HL-60 (cell line): ENCODE data around the gene KCNF1.

Experiments
- DNase-seq, 2 experiments: peaks; one replicate each; pipeline ENCODE4 v3.0.0-alpha.2; 2010 to 2020; ENCODE audit warnings: low read depth in 1 of 2, low spot score in 1 of 2
- H3K27ac ChIP-seq: fragments of 250-450 bp; sonication (Bioruptor Pico); replicated peaks from 2 replicates; pipeline ENCODE4 v1.5.1; 2020; ENCODE audit warnings: mild to moderate bottlenecking, moderate library complexity
- H3K27me3 ChIP-seq: fragments of 250-450 bp; sonication (Bioruptor Pico); 2 replicates; pipeline ENCODE4 v1.5.1; 2021; ENCODE audit warnings: mild to moderate bottlenecking, moderate library complexity; ENCODE audit not compliant: insufficient read depth, poor library complexity, severe bottlenecking
- H3K4me3 ChIP-seq: replicated peaks from 2 replicates; pipeline ENCODE4 v1.5.1; 2011; ENCODE audit warnings: mild to moderate bottlenecking, control low read depth, low read length; ENCODE audit not compliant: insufficient read depth
- CTCF ChIP-seq: IDR thresholded peaks from one replicate; pipeline ENCODE4 v1.5.1; 2011; ENCODE audit warnings: low read length, control low read depth, inconsistent platforms; ENCODE audit not compliant: insufficient read depth
- GABPA ChIP-seq: IDR thresholded peaks from 2 replicates; pipeline ENCODE4 v1.6.1; 2012; ENCODE audit warnings: low read depth
- POLR2AphosphoS5 ChIP-seq: IDR thresholded peaks from 2 replicates; pipeline ENCODE4 v1.6.1; 2012; ENCODE audit warnings: low read depth
- REST ChIP-seq: IDR thresholded peaks from 2 replicates; pipeline ENCODE4 v1.6.1; 2012; ENCODE audit warnings: low read depth; ENCODE audit not compliant: insufficient replicate concordance
- SPI1 ChIP-seq: IDR thresholded peaks from 2 replicates; pipeline ENCODE4 v1.6.1; 2012; ENCODE audit warnings: low read depth, mild to moderate bottlenecking, borderline replicate concordance

Gene KCNF1

GRCh38 chr2:10889651-10890215 is 22.0 kb upstream of the KCNF1 start:
- peaks cover 6% of the 10 kb centered on the region for H3K27me3 ChIP-seq
- TF ChIP-seq CTCF, result no peak
- no peak for TF ChIP-seq REST
- no peak for TF ChIP-seq SPI1
- no peak overlapping the region for H3K27ac ChIP-seq
- no peak overlapping the region for H3K4me3 ChIP-seq
- no peak for DNase-seq

- no peak for DNase-seq
- peaks cover 2% of the 10 kb centered on the region for H3K27me3 ChIP-seq
- no peak overlapping the region for H3K27ac ChIP-seq
- TF ChIP-seq GABPA, result no peak
- no peak for TF ChIP-seq REST
- TF ChIP-seq CTCF, result no peak
- no peak for TF ChIP-seq POLR2AphosphoS5
- TF ChIP-seq SPI1, result no peak
- no peak overlapping the region for H3K4me3 ChIP-seq
These were observed 20.9 kb upstream of the KCNF1 start for GRCh38 chr2:10890706-10891270.

GRCh38 chr2:10891390-10891789 is 20.3 kb upstream of the KCNF1 start:
- no peak for TF ChIP-seq SPI1
- TF ChIP-seq POLR2AphosphoS5, result no peak
- no peak for TF ChIP-seq GABPA
- TF ChIP-seq REST, result no peak
- no peak for TF ChIP-seq CTCF
- DNase-seq, result no peak
- Histone ChIP-seq H3K4me3 (no peak overlapping the region), H3K27ac (no peak overlapping the region), H3K27me3 (peaks cover 2% of the 10 kb centered on the region)
